HEK293 (cell line): ENCODE results near the gene ST7.
A peak's percentile ranks its signal among the peaks of the same experiment; 100 is the strongest.

ENCODE experiments used
- ELK4 ChIP-seq: IDR thresholded peaks from 2 replicates; pipeline ENCODE4 v1.6.1; 2011; ENCODE audit warnings: mild to moderate bottlenecking, low read depth, low read length, borderline replicate concordance
- GLI4 ChIP-seq: fragments of 450-650 bp; formaldehyde crosslinking; IDR thresholded peaks from 2 replicates; pipeline ENCODE4 v1.5.1; 2016; ENCODE audit warnings: missing biosample characterization, missing genetic modification characterization
- MZF1 ChIP-seq: fragments of 450-650 bp; formaldehyde crosslinking; IDR thresholded peaks from 2 replicates; pipeline ENCODE4 v1.5.1; 2017; ENCODE audit warnings: missing biosample characterization, missing genetic modification characterization, borderline replicate concordance
- REST ChIP-seq: fragments of 450-650 bp; formaldehyde crosslinking; IDR thresholded peaks from 2 replicates; pipeline ENCODE4 v1.5.1; 2016; ENCODE audit warnings: missing biosample characterization, missing genetic modification characterization
- SCRT2 ChIP-seq: fragments of 450-650 bp; formaldehyde crosslinking; IDR thresholded peaks from 2 replicates; pipeline ENCODE4 v1.5.1; 2016; ENCODE audit warnings: missing biosample characterization, missing genetic modification characterization
- SP2 ChIP-seq: fragments of 450-650 bp; formaldehyde crosslinking; IDR thresholded peaks from 2 replicates; pipeline ENCODE4 v1.5.1; 2016; ENCODE audit warnings: missing biosample characterization, missing genetic modification characterization
- SP7 ChIP-seq: fragments of 450-650 bp; formaldehyde crosslinking; IDR thresholded peaks from 2 replicates; pipeline ENCODE4 v1.5.1; 2016; ENCODE audit warnings: missing biosample characterization, missing genetic modification characterization
- WT1 ChIP-seq: fragments of 450-650 bp; formaldehyde crosslinking; IDR thresholded peaks from 2 replicates; pipeline ENCODE4 v1.5.1; 2016; ENCODE audit warnings: missing biosample characterization, missing genetic modification characterization
- ZBTB10 ChIP-seq: fragments of 450-650 bp; formaldehyde crosslinking; IDR thresholded peaks from 2 replicates; pipeline ENCODE4 v1.5.1; 2016; ENCODE audit warnings: missing biosample characterization, missing genetic modification characterization
- ZBTB20 ChIP-seq: fragments of 450-650 bp; formaldehyde crosslinking; IDR thresholded peaks from 2 replicates; pipeline ENCODE4 v1.5.1; 2016; ENCODE audit warnings: missing biosample characterization, missing genetic modification characterization
- ZBTB21 ChIP-seq: fragments of 450-650 bp; formaldehyde crosslinking; IDR thresholded peaks from 2 replicates; pipeline ENCODE4 v1.5.1; 2017; ENCODE audit warnings: missing biosample characterization, missing genetic modification characterization
- ZBTB7A ChIP-seq: fragments of 450-650 bp; formaldehyde crosslinking; IDR thresholded peaks from 2 replicates; pipeline ENCODE4 v1.5.1; 2016; ENCODE audit warnings: low read depth, missing biosample characterization, missing genetic modification characterization
- ZFP3 ChIP-seq: fragments of 450-650 bp; formaldehyde crosslinking; IDR thresholded peaks from 2 replicates; pipeline ENCODE4 v1.5.1; 2016; ENCODE audit warnings: low read depth, missing biosample characterization, missing genetic modification characterization
- ZNF121 ChIP-seq: fragments of 450-650 bp; formaldehyde crosslinking; IDR thresholded peaks from 2 replicates; pipeline ENCODE4 v1.5.1; 2016; ENCODE audit warnings: missing biosample characterization, missing genetic modification characterization
- ZNF16 ChIP-seq: fragments of 450-650 bp; formaldehyde crosslinking; IDR thresholded peaks from 2 replicates; pipeline ENCODE4 v1.5.1; 2016; ENCODE audit warnings: low read depth, missing biosample characterization, missing genetic modification characterization
- ZNF169 ChIP-seq: fragments of 450-650 bp; formaldehyde crosslinking; IDR thresholded peaks from 2 replicates; pipeline ENCODE4 v1.5.1; 2016; ENCODE audit warnings: missing biosample characterization, missing genetic modification characterization
- ZNF175 ChIP-seq: fragments of 450-650 bp; formaldehyde crosslinking; IDR thresholded peaks from 2 replicates; pipeline ENCODE4 v1.5.1; 2016; ENCODE audit warnings: missing biosample characterization, missing genetic modification characterization
- ZNF202 ChIP-seq: fragments of 450-650 bp; formaldehyde crosslinking; IDR thresholded peaks from 2 replicates; pipeline ENCODE4 v1.5.1; 2016; ENCODE audit warnings: missing biosample characterization, missing genetic modification characterization, borderline replicate concordance
- ZNF266 ChIP-seq: fragments of 450-650 bp; formaldehyde crosslinking; IDR thresholded peaks from 2 replicates; pipeline ENCODE4 v1.5.1; 2016; ENCODE audit warnings: missing biosample characterization, missing genetic modification characterization, low read depth
- ZNF292 ChIP-seq: fragments of 450-650 bp; formaldehyde crosslinking; IDR thresholded peaks from 2 replicates; pipeline ENCODE4 v1.5.1; 2016; ENCODE audit warnings: low read depth, missing biosample characterization, missing genetic modification characterization, borderline replicate concordance
- ZNF449 ChIP-seq: fragments of 450-650 bp; formaldehyde crosslinking; IDR thresholded peaks from 2 replicates; pipeline ENCODE4 v1.5.1; 2017; ENCODE audit warnings: missing biosample characterization, mild to moderate bottlenecking, missing genetic modification characterization, moderate library complexity
- ZNF548 ChIP-seq: fragments of 450-650 bp; formaldehyde crosslinking; IDR thresholded peaks from 2 replicates; pipeline ENCODE4 v1.5.1; 2016; ENCODE audit warnings: missing biosample characterization, missing genetic modification characterization
- ZNF585B ChIP-seq: fragments of 450-650 bp; formaldehyde crosslinking; IDR thresholded peaks from 2 replicates; pipeline ENCODE4 v1.5.1; 2016; ENCODE audit warnings: missing biosample characterization, missing genetic modification characterization
- ZNF610 ChIP-seq: fragments of 450-650 bp; formaldehyde crosslinking; IDR thresholded peaks from 2 replicates; pipeline ENCODE4 v1.5.1; 2016; ENCODE audit warnings: missing biosample characterization, missing genetic modification characterization, borderline replicate concordance
- ZNF623 ChIP-seq: fragments of 450-650 bp; formaldehyde crosslinking; IDR thresholded peaks from 2 replicates; pipeline ENCODE4 v1.5.1; 2016; ENCODE audit warnings: missing biosample characterization, missing genetic modification characterization
- ZNF677 ChIP-seq: fragments of 450-650 bp; IDR thresholded peaks from 2 replicates; pipeline ENCODE4 v1.5.0; 2018; ENCODE audit warnings: missing biosample characterization, mild to moderate bottlenecking, missing genetic modification characterization, moderate library complexity
- ZNF747 ChIP-seq: fragments of 450-650 bp; formaldehyde crosslinking; IDR thresholded peaks from 2 replicates; pipeline ENCODE4 v1.5.1; 2016; ENCODE audit warnings: missing biosample characterization, missing genetic modification characterization
- ZNF76 ChIP-seq: fragments of 450-650 bp; formaldehyde crosslinking; IDR thresholded peaks from 2 replicates; pipeline ENCODE4; 2016; ENCODE audit warnings: low read depth, missing biosample characterization, missing genetic modification characterization, borderline replicate concordance
- ZNF776 ChIP-seq: fragments of 450-650 bp; formaldehyde crosslinking; IDR thresholded peaks from 2 replicates; pipeline ENCODE4 v1.5.0; 2017; ENCODE audit warnings: missing biosample characterization, missing genetic modification characterization, borderline replicate concordance
- ZNF792 ChIP-seq: fragments of 450-650 bp; formaldehyde crosslinking; IDR thresholded peaks from 2 replicates; pipeline ENCODE4 v1.5.1; 2016; ENCODE audit warnings: missing biosample characterization, missing genetic modification characterization
- ZNF830 ChIP-seq: fragments of 450-650 bp; IDR thresholded peaks from 2 replicates; pipeline ENCODE4 v1.5.0; 2018; ENCODE audit warnings: missing biosample characterization, missing genetic modification characterization, low read depth, mild to moderate bottlenecking, moderate library complexity

Gene ST7

GRCh38 chr7:116953906-116954838 is 871 bp downstream of the ST7 start (continued):
- TF ChIP-seq ZNF202 (no peak), ZNF548 (tag by site-specific recombination) (no peak), ZBTB20 (tag by site-specific recombination) (peak; percentile 83), ZNF747 (no peak), ZNF175 (no peak), ZBTB10 (no peak), ZNF449 (tag by site-specific recombination) (0 out of 2 replicates have a peak, but pooled peaks have one; percentile 23), ZNF169 (tag by site-specific recombination) (no peak), MZF1 (tag by site-specific recombination) (no peak), ZNF76 (tag by site-specific recombination) (peak; percentile 89), ZNF292 (tag by site-specific recombination) (no peak), ZNF16 (no peak), ZNF677 (tag by site-specific recombination) (peak; percentile 57; the same call in 1 of the 2 replicates), SP2 (no peak), ZNF121 (no peak), ZNF585B (tag by site-specific recombination) (no peak), ZBTB7A (tag by site-specific recombination) (no peak), ZNF830 (tag by site-specific recombination) (no peak), ZNF623 (tag by site-specific recombination) (no peak), WT1 (tag by site-specific recombination) (peak; percentile 72), ZNF776 (tag by site-specific recombination) (no peak), GLI4 (no peak), ZNF792 (tag by site-specific recombination) (no peak), ZBTB21 (peak; percentile 55), SCRT2 (tag by site-specific recombination) (no peak), REST (tag by site-specific recombination) (no peak), SP7 (tag by site-specific recombination) (peak; percentile 50; the same call in 1 of the 2 replicates), ZFP3 (tag by site-specific recombination) (no peak), ZNF610 (tag by site-specific recombination) (no peak), ELK4 (no peak), ZNF266 (tag by site-specific recombination) (no peak)
